Hematopoietic multipotent progenitor cell treated with erythropoietin and hydrocortisone succinate and interleukin-3 and kit ligand, for 6 days (in vitro differentiated cells): ENCODE measurements around the gene UBA5.

ENCODE experiments used
- DNase-seq: peaks from one replicate; pipeline ENCODE4 v3.0.0-alpha.2; 2015

The UBA5 gene

GRCh38 chr3:132721479-132722164 lies 61.5 kb downstream of the UBA5 start:
- DNase-seq: peak; percentile 65

GRCh38 chr3:132722165-132723023 lies 62.3 kb downstream of the UBA5 start, which contains the start of gene NPHP3:
Gene NPHP3, minus strand, starts transcription at chr3:132722409. Its CDS starts 54 bp downstream, at chr3:132722355.
- DNase-seq: peak; percentile 97

- no peak for DNase-seq
These were observed 63.2 kb downstream of the UBA5 start for GRCh38 chr3:132723024-132723950.

GRCh38 chr3:132726341-132726823 lies 66.3 kb downstream of the UBA5 start:
- peak; percentile 78 for DNase-seq
